Trophoblast cell (in vitro differentiated cells and primary cell): Measurements from ENCODE around the gene FAM25C.
"Not testable (repeated sequence)": the region's sequence is repeated elsewhere in the genome, so short reads cannot be mapped to it uniquely, and the experiment has no call there.

Experiments
- DNase-seq, 2 donors: peaks; one replicate each; pipeline ENCODE4 v3.0.0-alpha.2; 2016
- H2AFZ ChIP-seq: 2 replicates; pipeline ENCODE4 v1.6.1; 2013; ENCODE audit warnings: low read length, moderate library complexity, mild to moderate bottlenecking; ENCODE audit not compliant: insufficient read depth, poor library complexity
- H2AK5ac ChIP-seq: 2 replicates; pipeline ENCODE4 v1.6.1; 2013; ENCODE audit warnings: mild to moderate bottlenecking, low read length
- H2BK120ac ChIP-seq: 2 replicates; pipeline ENCODE4 v1.6.1; 2013; ENCODE audit warnings: low read length, mild to moderate bottlenecking, moderate library complexity; ENCODE audit not compliant: insufficient read depth, poor library complexity
- H2BK12ac ChIP-seq: 2 replicates; pipeline ENCODE4 v1.6.1; 2013; ENCODE audit warnings: mild to moderate bottlenecking, low read length, moderate library complexity
- H2BK5ac ChIP-seq: 2 replicates; pipeline ENCODE4 v1.6.1; 2013; ENCODE audit warnings: low read length, low read depth, moderate library complexity, mild to moderate bottlenecking; ENCODE audit not compliant: poor library complexity
- H3K14ac ChIP-seq: 2 replicates; pipeline ENCODE4 v1.6.1; 2013; ENCODE audit warnings: mild to moderate bottlenecking, low read length
- H3K18ac ChIP-seq: 2 replicates; pipeline ENCODE4 v1.6.1; 2013; ENCODE audit warnings: mild to moderate bottlenecking, low read length
- H3K23ac ChIP-seq: 2 replicates; pipeline ENCODE4 v1.6.1; 2013; ENCODE audit warnings: low read length
- H3K27ac ChIP-seq: 2 replicates; pipeline ENCODE4 v1.5.1; 2013; ENCODE audit warnings: low read depth, mild to moderate bottlenecking, inconsistent platforms, low read length, moderate library complexity
- H3K27me3 ChIP-seq: 2 replicates; pipeline ENCODE4 v1.6.1; 2013; ENCODE audit warnings: inconsistent platforms, mild to moderate bottlenecking, low read length, moderate library complexity; ENCODE audit not compliant: insufficient read depth
- H3K36me3 ChIP-seq, 2 experiments: 1 replicate in 1 of 2; 2 replicates in 1 of 2; pipeline ENCODE4 v1.6.1; 2013; ENCODE audit warnings: low read length in 2 of 2, mild to moderate bottlenecking in 2 of 2, moderate library complexity in 1 of 2; ENCODE audit not compliant: insufficient read depth in 2 of 2, control insufficient read depth in 1 of 2
- H3K4ac ChIP-seq: 2 replicates; pipeline ENCODE4 v1.6.1; 2013; ENCODE audit warnings: low read depth, mild to moderate bottlenecking, low read length, moderate library complexity
- H3K4me1 ChIP-seq, 2 experiments: 1 replicate in 1 of 2; 2 replicates in 1 of 2; pipeline ENCODE4 v1.6.1; 2013; ENCODE audit warnings: low read length in 2 of 2, mild to moderate bottlenecking in 2 of 2, moderate library complexity in 1 of 2; ENCODE audit not compliant: insufficient read depth in 2 of 2, control insufficient read depth in 1 of 2
- H3K4me2 ChIP-seq: 2 replicates; pipeline ENCODE4 v1.6.1; 2013; ENCODE audit warnings: inconsistent platforms, mild to moderate bottlenecking, low read length, moderate library complexity
- H3K4me3 ChIP-seq: 2 replicates; pipeline ENCODE4 v1.5.1; 2013; ENCODE audit warnings: mild to moderate bottlenecking, low read depth, low read length, inconsistent platforms
- H3K79me1 ChIP-seq: one replicate; pipeline ENCODE4 v1.6.1; 2013; ENCODE audit warnings: low read length
- H3K79me2 ChIP-seq: 2 replicates; pipeline ENCODE4 v1.6.1; 2013; ENCODE audit warnings: low read length, mild to moderate bottlenecking; ENCODE audit not compliant: control insufficient read depth, insufficient read depth, poor library complexity
- H3K9ac ChIP-seq: 2 replicates; pipeline ENCODE4 v1.6.1; 2013; ENCODE audit warnings: mild to moderate bottlenecking, low read length
- H3K9me3 ChIP-seq: 2 replicates; pipeline ENCODE4 v1.6.1; 2013; ENCODE audit warnings: low read depth, mild to moderate bottlenecking, control low read depth, inconsistent platforms, low read length; ENCODE audit not compliant: insufficient read depth
- H4K12ac ChIP-seq: 2 replicates; pipeline ENCODE4 v1.6.1; 2013; ENCODE audit warnings: low read depth, mild to moderate bottlenecking, low read length, moderate library complexity
- H4K8ac ChIP-seq: 2 replicates; pipeline ENCODE4 v1.6.1; 2013; ENCODE audit warnings: low read depth, mild to moderate bottlenecking, low read length, moderate library complexity
- H4K91ac ChIP-seq: one replicate; pipeline ENCODE4 v1.6.1; 2013; ENCODE audit warnings: low read depth, mild to moderate bottlenecking, low read length, moderate library complexity
- WGBS: extraction: QIAGEN DNeasy Blood & Tissue Kit; methylation state at CpG from one replicate; pipeline ENCODE4 v1.1.7; 2013; ENCODE audit warnings: missing lambda C conversion rate; ENCODE audit not compliant: insufficient read length, insufficient coverage; ENCODE audit errors: extremely low coverage; 5-methylcytosine and 5-hydroxymethylcytosine counted together

Gene FAM25C

GRCh38 chr10:47989542-47989950 lies 10.0 kb downstream of the FAM25C start:
- H3K4ac ChIP-seq, H3K4me2 ChIP-seq, H4K8ac ChIP-seq, H3K14ac ChIP-seq, H3K4me1 ChIP-seq, H3K36me3 ChIP-seq, H2BK12ac ChIP-seq, H3K4me3 ChIP-seq, H4K12ac ChIP-seq, H4K91ac ChIP-seq, H3K23ac ChIP-seq, H3K9me3 ChIP-seq, H2BK5ac ChIP-seq, H2AK5ac ChIP-seq, DNase-seq, H2BK120ac ChIP-seq, H3K9ac ChIP-seq, H3K18ac ChIP-seq, H3K27me3 ChIP-seq, H3K79me2 ChIP-seq, H2AFZ ChIP-seq: not testable (repeated sequence)
- Histone ChIP-seq H3K79me1 (peaks cover 12% of the 10 kb centered on the region), H3K27ac (peak overlapping the region; percentile 92)
- WGBS: no CpG with 5 or more reads among the region's 4 CpGs

GRCh38 chr10:47988718-47989541 lies 10.7 kb downstream of the FAM25C start:
- peak overlapping the region; percentile 89 for H4K91ac ChIP-seq
- not testable (repeated sequence) for H3K4me2 ChIP-seq, H3K9ac ChIP-seq, H3K36me3 ChIP-seq, H3K4ac ChIP-seq, H3K4me1 ChIP-seq, H3K14ac ChIP-seq, H2AK5ac ChIP-seq, H3K9me3 ChIP-seq, H2BK12ac ChIP-seq, H2AFZ ChIP-seq, H3K4me3 ChIP-seq, H3K79me2 ChIP-seq, H4K12ac ChIP-seq, H3K23ac ChIP-seq, H3K18ac ChIP-seq, H3K27me3 ChIP-seq
- no CpG with 5 or more reads among the region's 16 CpGs for WGBS
- peak overlapping the region; percentile 51 for H2BK120ac ChIP-seq
- H2BK5ac ChIP-seq: peak overlapping the region; percentile 82
- H3K27ac ChIP-seq: peak overlapping the region; percentile 92
- H4K8ac ChIP-seq: peak overlapping the region; percentile 70
- peaks cover 12% of the 10 kb centered on the region for H3K79me1 ChIP-seq
- DNase-seq: peak; percentile 15 to 87

- peaks cover 12% of the 10 kb centered on the region for H3K79me1 ChIP-seq
- H3K27ac ChIP-seq, H3K27me3 ChIP-seq, H3K14ac ChIP-seq, H3K36me3 ChIP-seq, H2BK120ac ChIP-seq, H3K4me1 ChIP-seq, H2AFZ ChIP-seq, DNase-seq, H3K79me2 ChIP-seq, H4K91ac ChIP-seq, H3K4me2 ChIP-seq, H2AK5ac ChIP-seq, H4K8ac ChIP-seq, H3K4me3 ChIP-seq, H2BK5ac ChIP-seq, H3K18ac ChIP-seq, H2BK12ac ChIP-seq, H3K23ac ChIP-seq, H4K12ac ChIP-seq, H3K9ac ChIP-seq, H3K9me3 ChIP-seq, H3K4ac ChIP-seq: not testable (repeated sequence)
- no CpG with 5 or more reads among the region's 6 CpGs for WGBS
Measured at GRCh38 chr10:47987952-47988351, 11.6 kb downstream of the FAM25C start.

GRCh38 chr10:47986413-47987230 lies 13.0 kb downstream of the FAM25C start:
- H3K79me2 ChIP-seq, H3K36me3 ChIP-seq, H3K4me2 ChIP-seq, H3K9ac ChIP-seq, H2AFZ ChIP-seq, H3K23ac ChIP-seq, DNase-seq, H3K4me3 ChIP-seq, H3K4me1 ChIP-seq, H2AK5ac ChIP-seq, H3K27me3 ChIP-seq, H2BK12ac ChIP-seq, H3K9me3 ChIP-seq: not testable (repeated sequence)
- Histone ChIP-seq H4K91ac (peak overlapping the region; percentile 85), H3K18ac (peak overlapping the region; percentile 18), H3K4ac (peak overlapping the region; percentile 28), H3K27ac (peak overlapping the region; percentile 95), H3K79me1 (peaks cover 12% of the 10 kb centered on the region), H4K8ac (peak overlapping the region; percentile 67), H3K14ac (peak overlapping the region; percentile 31), H2BK120ac (peak overlapping the region; percentile 66), H2BK5ac (peak overlapping the region; percentile 66), H4K12ac (peak overlapping the region; percentile 21)
- no CpG with 5 or more reads among the region's 49 CpGs for WGBS
